Endothelial cell of umbilical vein (primary cell): ENCODE results near the gene NEDD1. TPM values are rescaled to one million over a fixed set of nuclear protein-coding genes. Genes with fewer than 3 reads are reported as not detected.

Source experiments
- BruUV-seq: library from RNA; stranded (reverse); fragments of 400-500 nt; replicated peaks from 2 replicates; lab custom pipeline; 2021; lab: Mats Ljungman, UMichigan
- CTCF ChIA-PET: fragments of 300-600, 350-600 bp; sonication (Branson Sonifier 250); formaldehyde crosslinking; loops from one replicate; lab custom pipeline; 2021; ENCODE audit warnings: antibody characterized with exemption, inconsistent platforms; lab: Charles Lee
- POLR2A ChIA-PET: fragments of 300-600, 350-600 bp; sonication (Branson Sonifier 250); formaldehyde crosslinking; loops from one replicate; lab custom pipeline; 2021; ENCODE audit warnings: antibody characterized with exemption, inconsistent platforms; lab: Charles Lee
- DNase-seq: peaks from one replicate; pipeline ENCODE4 v3.0.0-alpha.2; 2011; ENCODE audit warnings: low read depth, low spot score
- FAIRE-seq: peaks from 2 replicates; lab custom pipeline; 2011; peaks lifted over from hg19 to GRCh38; lab: Jason Lieb, UNC
- H2AFZ ChIP-seq: 2 replicates; pipeline ENCODE4 v1.6.0; 2012; ENCODE audit warnings: low read depth, low read length, control low read depth, inconsistent platforms
- H3K27ac ChIP-seq: 2 replicates; pipeline ENCODE4 v1.5.1; 2011; ENCODE audit warnings: low read depth, mild to moderate bottlenecking, control low read depth, low read length, moderate library complexity; ENCODE audit not compliant: insufficient read depth
- H3K27me3 ChIP-seq, 2 experiments: 2 replicates each; pipeline versions ENCODE4 v1.6.0 to v1.6.1; 2011; ENCODE audit warnings: low read length in 2 of 2, mixed read lengths in 1 of 2; ENCODE audit not compliant: control insufficient read depth in 2 of 2, insufficient read depth in 2 of 2
- H3K36me3 ChIP-seq, 2 experiments: 2 replicates in 1 of 2; 3 replicates in 1 of 2; pipeline ENCODE4 v1.5.1; 2011; ENCODE audit warnings: low read length in 2 of 2, mild to moderate bottlenecking in 1 of 2, moderate library complexity in 1 of 2; ENCODE audit not compliant: control insufficient read depth in 2 of 2, insufficient read depth in 2 of 2; ENCODE audit errors: extremely low read depth in 1 of 2
- H3K4me1 ChIP-seq: 3 replicates; pipeline ENCODE4 v1.5.1; 2011; ENCODE audit warnings: mild to moderate bottlenecking, low read length; ENCODE audit not compliant: control insufficient read depth, insufficient read depth; ENCODE audit errors: extremely low read depth
- H3K4me2 ChIP-seq: 2 replicates; pipeline ENCODE4 v1.6.1; 2011; ENCODE audit warnings: low read length, control low read depth, mixed read lengths; ENCODE audit not compliant: insufficient read depth
- H3K4me3 ChIP-seq, 3 experiments: fragments of 200-600 bp in 1 of 3; sonication (generic), shearing (Covaris generic) in 1 of 3; replicated peaks in 1 of 3; 2 replicates each; pipeline ENCODE4 v1.5.1; 2011 to 2016; ENCODE audit warnings: control low read depth in 3 of 3, low read length in 3 of 3, mild to moderate bottlenecking in 2 of 3, inconsistent platforms in 1 of 3, low read depth in 1 of 3, moderate library complexity in 1 of 3; ENCODE audit not compliant: insufficient read depth in 1 of 3
- H3K79me2 ChIP-seq: 2 replicates; pipeline ENCODE4 v1.6.0; 2012; ENCODE audit warnings: low read length, inconsistent platforms; ENCODE audit not compliant: control insufficient read depth, insufficient read depth
- H3K9ac ChIP-seq: replicated peaks from 2 replicates; pipeline ENCODE3; 2011; ENCODE audit warnings: low read length, control low read depth; ENCODE audit not compliant: insufficient read depth; ENCODE audit errors: extremely low read depth
- H3K9me1 ChIP-seq: replicated peaks from 3 replicates; pipeline ENCODE4 v1.6.0; 2011; ENCODE audit warnings: mild to moderate bottlenecking, low read length; ENCODE audit not compliant: control insufficient read depth, insufficient read depth; ENCODE audit errors: extremely low read depth
- H3K9me3 ChIP-seq: replicated peaks from 2 replicates; pipeline ENCODE4 v1.5.1; 2012; ENCODE audit warnings: low read length, inconsistent platforms; ENCODE audit not compliant: control insufficient read depth, insufficient read depth
- H4K20me1 ChIP-seq: replicated peaks from 2 replicates; pipeline ENCODE3; 2011; ENCODE audit warnings: mild to moderate bottlenecking, low read length; ENCODE audit not compliant: control insufficient read depth, insufficient read depth; ENCODE audit errors: extremely low read depth
- CTCF ChIP-seq, 2 donors: IDR thresholded peaks; 1 replicate in 1 of 2; 2 replicates in 1 of 2; pipeline ENCODE4 v1.5.1; 2011; ENCODE audit warnings: low read length in 2 of 2, mild to moderate bottlenecking in 2 of 2, moderate library complexity in 2 of 2, control low read depth in 1 of 2, inconsistent platforms in 1 of 2, low read depth in 1 of 2; ENCODE audit not compliant: insufficient read depth in 1 of 2; ENCODE audit errors: extremely low read depth in 1 of 2
- EZH2 ChIP-seq: IDR thresholded peaks from 2 replicates; pipeline ENCODE4 v1.6.1; 2012; ENCODE audit warnings: borderline replicate concordance, low read depth, mild to moderate bottlenecking, moderate library complexity, low read length, inconsistent platforms; ENCODE audit not compliant: severe bottlenecking
- FOS ChIP-seq: IDR thresholded peaks from 2 replicates; pipeline ENCODE4 v1.6.1; 2011; ENCODE audit warnings: mild to moderate bottlenecking, low read length, moderate library complexity, borderline replicate concordance; ENCODE audit not compliant: insufficient read depth
- GATA2 ChIP-seq: IDR thresholded peaks from 2 replicates; pipeline ENCODE4 v1.7.0; 2011; ENCODE audit warnings: low read depth, mild to moderate bottlenecking, moderate library complexity, mixed read lengths, low read length; ENCODE audit not compliant: insufficient read length, insufficient read depth
- JUN ChIP-seq: IDR thresholded peaks from 2 replicates; pipeline ENCODE4 v1.6.1; 2011; ENCODE audit warnings: borderline replicate concordance, low read depth; ENCODE audit not compliant: insufficient read length, insufficient read depth
- MAX ChIP-seq: IDR thresholded peaks from 2 replicates; pipeline ENCODE4 v1.6.1; 2011; ENCODE audit not compliant: insufficient read depth, insufficient read length
- MYC ChIP-seq: IDR thresholded peaks from one replicate; pipeline ENCODE4 v1.6.1; 2011; ENCODE audit warnings: mild to moderate bottlenecking, low read depth, low read length
- POLR2A ChIP-seq: IDR thresholded peaks from 2 replicates; pipeline ENCODE4 v1.6.1; 2012; ENCODE audit warnings: low read depth, mild to moderate bottlenecking, control low read depth, low read length
- POLR2AphosphoS5 ChIP-seq: IDR thresholded peaks from 2 replicates; pipeline ENCODE4 v1.6.1; 2012; ENCODE audit warnings: low read depth, mild to moderate bottlenecking, control low read depth, low read length, moderate library complexity; ENCODE audit not compliant: insufficient read depth
- dilution Hi-C: fragments of 300-500 bp; cut with MboI; formaldehyde crosslinking; loops from one replicate; pipeline ENCODE4 v1.15.0; 2019; ENCODE audit warnings: low sequenced_read_pairs; ENCODE audit not compliant: extremely low pct_ligation_motif_present
- intact Hi-C: fragments of 100-400 bp; cut with micrococcal nuclease; formaldehyde crosslinking; loops from one replicate; pipeline ENCODE4 v1.10.0; 2022
- polyA plus RNA-seq, 4 experiments: library from polyadenylated mRNA; depleted of rRNA in 3 of 4; stranded (reverse) in 3 of 4; unstranded in 1 of 4; fragments of >200 nt; gene quantifications; 2 replicates each; pipeline versions ENCODE4 v1.2.1 to v1.2.3, GENCODE V29; 2011 to 2012; ENCODE audit warnings: missing spikeins in 1 of 4
- total RNA-seq: library from RNA; stranded (reverse); gene quantifications from 2 replicates; pipeline ENCODE4 v1.2.3, GENCODE V29; 2021

NEDD1 gene
- total and polyA plus RNA-seq, 2 donors (not counting 3 experiments of a cell fraction or from before 2014, with no cell fraction given): 9.8 to 25.4 TPM

DNA sequence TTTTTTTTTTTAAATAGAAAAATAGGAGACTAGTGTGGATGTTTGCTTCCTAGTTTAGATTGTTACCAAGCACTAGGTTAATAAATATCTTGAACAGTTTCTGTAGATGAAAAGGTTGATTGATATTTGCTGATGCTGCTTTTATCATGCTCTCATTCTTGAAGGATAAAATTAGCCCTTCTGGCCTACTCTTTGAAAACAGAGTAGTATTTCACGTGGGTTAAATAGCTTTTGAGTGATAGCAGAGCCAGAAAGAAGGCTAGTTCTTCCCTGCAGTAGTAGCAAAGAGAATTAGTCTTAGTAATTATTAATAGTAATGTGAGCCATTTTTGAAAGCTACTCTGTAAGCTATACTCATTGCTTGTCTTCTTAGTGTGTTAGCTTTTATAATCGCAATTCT is 5.2 kb downstream of the NEDD1 start:
- H3K4me3 ChIP-seq: no peak overlapping the region
- H3K9ac ChIP-seq: no peak overlapping the region
- no peaks in the 10 kb centered on the region for H3K9me3 ChIP-seq
- H3K79me2 ChIP-seq: peaks cover 47% of the 10 kb centered on the region
- H3K27ac ChIP-seq: no peak overlapping the region
- dilution Hi-C loops: no loop called here
- TF ChIP-seq POLR2A (no peak), MAX (no peak), POLR2AphosphoS5 (no peak), CTCF (IDR thresholded peaks at IDR 0.05; ENCODE audit: extremely low read depth in 1 of 2, insufficient read depth in 1 of 2, low read depth in 1 of 2, low read length in 2 of 2) (no peak), EZH2 (no peak), MYC (no peak), JUN (no peak), FOS (no peak), GATA2 (no peak)
- no peaks in the 10 kb centered on the region for H3K9me1 ChIP-seq
- H3K4me1 ChIP-seq: peaks cover 19% of the 10 kb centered on the region
- H3K36me3 ChIP-seq: no peaks in the 10 kb centered on the region
- H4K20me1 ChIP-seq: no peaks in the 10 kb centered on the region
- H2AFZ ChIP-seq: no peak overlapping the region
- DNase-seq: no peak
- H3K4me2 ChIP-seq: no peak overlapping the region
- no peaks in the 10 kb centered on the region for H3K27me3 ChIP-seq
- FAIRE-seq: no peak
- ChIA-PET POLR2A (no interaction called here), CTCF (interaction anchor here (1.1 kb wide), 1 partner anchor 22 kb away, joined by 4 read pairs; no protein-coding TSS in a partner anchor)
- BruUV-seq: no TSS peak
- intact Hi-C loops: no loop called here
